Caki2 (cell line): ENCODE measurements around the gene SNORC. TPM values are rescaled to one million over a fixed set of nuclear protein-coding genes. Genes with fewer than 3 reads are reported as not detected.

ENCODE experiments used
- DNase-seq: peaks from one replicate; pipeline ENCODE4 v3.0.0-alpha.2; 2015; ENCODE audit warnings: low read depth
- in situ Hi-C: cut with HindIII; loops from 2 replicates; pipeline ENCODE4 v1.10.0; 2016; ENCODE audit warnings: low sequenced_read_pairs, low pct_unique_long_range_greater_than_20kb, mixed read lengths
- total RNA-seq: library from RNA; depleted of rRNA; stranded (reverse); fragments of >200 nt; shearing (Covaris generic); gene quantifications from 2 replicates; pipeline ENCODE4 v1.2.3, GENCODE V29; 2014; ENCODE audit warnings: low replicate concordance

The SNORC gene
- total RNA-seq, 1 experiment from 2014 or later, result 2.0 TPM

DNA sequence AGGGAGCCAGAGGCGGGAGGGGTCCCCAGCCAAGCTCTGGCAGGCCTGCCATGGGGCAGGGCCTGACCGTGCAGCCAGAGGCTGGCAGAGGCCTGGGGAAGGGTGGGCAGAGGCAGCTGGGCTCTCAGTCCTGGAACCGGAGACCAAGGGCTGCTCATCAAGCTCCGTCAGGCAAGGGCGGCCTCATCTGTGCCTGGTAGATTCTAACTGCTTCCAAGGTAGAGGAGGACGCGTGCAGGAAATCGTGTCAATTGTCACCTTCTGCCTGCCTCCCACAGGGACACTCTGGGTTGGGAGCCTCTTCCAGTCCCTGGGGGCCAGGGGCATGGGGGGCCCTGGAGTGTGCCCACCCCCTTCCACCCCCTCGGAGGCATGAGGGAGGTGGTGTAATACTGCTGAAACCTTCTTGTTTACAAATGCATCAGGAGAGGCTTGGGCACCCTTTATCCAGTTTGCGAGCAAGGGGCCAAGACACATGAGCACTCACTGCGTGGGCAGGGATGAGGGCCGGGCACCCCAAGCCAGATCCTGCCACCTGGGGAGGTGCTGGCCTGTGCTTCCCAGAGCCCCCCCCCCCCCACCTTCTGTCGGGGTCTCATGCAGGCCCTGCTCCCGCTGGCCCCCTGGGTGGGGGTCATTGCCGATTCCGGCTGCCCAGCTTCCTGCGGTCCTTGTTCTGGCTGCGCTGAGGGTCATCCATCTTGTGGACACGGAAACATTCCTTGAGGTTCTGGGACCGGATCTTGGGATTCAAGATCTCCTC lies 9.0 kb downstream of the SNORC start:
- DNase-seq, result no peak
- in situ Hi-C loops, result no loop called here

DNA sequence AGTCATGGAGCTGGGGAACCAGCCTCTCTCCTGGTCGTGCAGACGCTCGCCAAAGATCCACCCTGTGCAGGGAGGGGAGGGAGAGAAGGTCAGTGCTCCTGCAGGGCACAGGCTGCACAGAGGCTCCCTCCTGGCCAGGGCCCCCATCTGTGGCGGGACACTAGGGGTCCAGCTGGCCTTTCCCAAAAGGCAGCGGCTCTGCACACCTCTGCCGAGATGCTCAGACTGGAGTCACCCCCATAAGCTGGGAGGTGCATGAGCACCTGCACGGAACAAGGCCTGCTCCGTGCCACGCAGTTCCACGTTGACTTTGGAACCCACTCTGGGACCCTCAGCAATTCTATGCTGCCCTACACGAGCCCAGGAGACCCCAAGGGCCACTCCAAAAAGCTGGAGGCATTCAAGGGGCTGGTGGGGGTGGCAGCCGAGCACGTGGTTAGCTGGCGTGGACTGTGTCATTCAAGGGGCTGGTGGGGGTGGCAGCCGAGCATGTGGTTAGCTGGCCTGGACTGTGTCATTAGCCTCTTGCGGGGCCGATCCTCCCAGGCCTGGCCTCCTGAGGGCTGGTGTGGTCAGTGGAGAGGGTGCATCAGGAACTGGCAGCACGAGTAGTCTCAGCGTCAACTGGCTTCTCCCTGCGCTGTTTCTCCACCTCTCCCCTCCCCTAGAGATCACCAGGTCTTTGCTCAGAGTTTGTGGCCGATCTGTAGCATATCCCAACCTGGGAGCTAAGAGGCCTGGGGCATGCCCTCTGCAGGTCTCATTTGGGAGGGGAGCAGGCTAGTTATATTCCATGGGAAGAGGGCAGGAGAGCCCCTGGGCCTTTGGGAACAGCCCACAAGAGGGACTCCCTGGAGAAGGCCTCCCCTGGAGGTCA lies 9.8 kb downstream of the SNORC start:
- in situ Hi-C loops, result no loop called here
- no peak for DNase-seq

- no peak for DNase-seq
- in situ Hi-C loops, result no loop called here
Observed at GRCh38 chr2:232880764-232881351, 10.8 kb downstream of the SNORC start.

- in situ Hi-C loops, result no loop called here
- no peak for DNase-seq
Observed at GRCh38 chr2:232882085-232882484, 12.0 kb downstream of the SNORC start.

GRCh38 chr2:232882505-232883115 lies 12.5 kb downstream of the SNORC start:
- in situ Hi-C loops, result no loop called here
- DNase-seq, result no peak

DNA sequence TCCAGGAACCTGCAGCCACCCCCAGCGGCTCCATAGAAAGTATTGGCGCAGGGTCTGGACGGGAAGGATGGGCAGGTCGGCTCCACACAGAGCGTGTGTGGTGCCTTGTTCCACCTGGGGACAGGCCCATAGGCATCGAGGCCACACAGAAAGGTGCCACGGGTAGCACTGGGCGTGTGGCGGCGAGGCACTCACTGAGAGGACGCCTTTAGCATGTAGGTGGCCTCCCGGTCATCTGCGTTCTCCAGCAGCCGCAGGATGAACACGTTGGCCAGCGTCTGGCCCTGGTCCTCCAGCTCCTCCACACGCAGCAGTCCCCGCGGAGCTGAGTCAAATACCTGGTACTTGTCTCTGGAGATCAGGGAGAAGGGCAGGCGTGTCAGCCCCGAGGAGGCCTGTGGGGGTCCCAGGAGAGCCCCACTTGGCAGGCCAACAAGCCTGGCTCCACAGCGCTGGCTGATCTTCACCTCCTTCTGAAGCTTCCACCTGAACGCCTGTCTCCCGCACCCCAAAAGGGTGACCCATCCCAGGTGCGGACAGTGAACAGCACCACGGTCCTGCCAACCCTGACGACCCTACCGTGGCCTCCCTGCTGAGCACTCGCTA lies 13.2 kb downstream of the SNORC start:
- in situ Hi-C loops, result no loop called here
- no peak for DNase-seq

- no peak for DNase-seq
- in situ Hi-C loops, result no loop called here
Observed at GRCh38 chr2:232884001-232884421, 13.9 kb downstream of the SNORC start.

GRCh38 chr2:232884549-232885263 lies 14.6 kb downstream of the SNORC start:
- no peak for DNase-seq
- in situ Hi-C loops, result no loop called here

GRCh38 chr2:232885264-232885961 lies 15.3 kb downstream of the SNORC start:
- DNase-seq, result no peak
- in situ Hi-C loops, result no loop called here

- DNase-seq, result no peak
- in situ Hi-C loops, result no loop called here
Observed at GRCh38 chr2:232886176-232886575, 16.1 kb downstream of the SNORC start.

- no peak for DNase-seq
- in situ Hi-C loops, result no loop called here
Observed at GRCh38 chr2:232886632-232887031, 16.6 kb downstream of the SNORC start.

- in situ Hi-C loops, result no loop called here
- DNase-seq, result no peak
Observed at GRCh38 chr2:232887171-232887850, 17.2 kb downstream of the SNORC start.

- no peak for DNase-seq
- in situ Hi-C loops, result no loop called here
Observed at GRCh38 chr2:232888099-232888836, 18.2 kb downstream of the SNORC start.

DNA sequence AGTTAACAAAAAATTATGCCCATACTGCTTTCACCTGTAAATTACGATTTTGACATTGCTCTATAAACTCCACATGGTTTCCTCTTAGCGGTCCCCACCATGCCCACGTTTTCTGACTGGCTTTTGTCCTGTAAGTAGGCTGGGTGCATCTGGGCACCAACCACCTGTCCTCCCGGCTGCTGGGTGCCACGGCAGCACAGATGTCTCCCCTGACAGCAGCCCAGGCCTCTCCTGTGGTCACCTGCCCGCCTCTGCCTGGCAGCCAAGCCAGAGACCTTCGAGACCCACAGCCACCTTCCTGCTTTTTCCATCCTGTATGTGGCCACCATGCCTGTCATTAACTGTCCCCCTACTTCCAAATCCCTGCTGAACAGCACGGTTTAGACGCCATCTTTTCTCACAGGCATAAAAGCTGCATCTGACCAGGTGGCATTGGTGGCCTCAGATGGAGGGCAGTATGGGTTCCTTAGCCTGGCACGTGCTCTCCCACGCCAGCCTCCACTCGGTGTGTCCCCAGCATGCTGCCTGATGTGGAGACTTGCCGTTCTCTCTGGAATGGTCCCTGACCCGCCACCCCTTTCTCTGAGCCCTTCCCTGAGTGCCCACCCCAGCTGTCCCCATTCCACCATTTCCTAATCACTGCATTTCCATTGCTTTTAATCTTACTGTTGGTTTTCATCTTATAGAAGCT lies 18.9 kb downstream of the SNORC start:
- DNase-seq, result no peak
- in situ Hi-C loops, result no loop called here

- DNase-seq, result no peak
- in situ Hi-C loops, result no loop called here
Observed at GRCh38 chr2:232889876-232890401, 19.9 kb downstream of the SNORC start.
